GM18498 (cell line): ENCODE data around the gene RGS9.
A peak's percentile ranks its signal among the peaks of the same experiment; 100 is the strongest.
"Not testable (repeated sequence)": the region's sequence is repeated elsewhere in the genome, so short reads cannot be mapped to it uniquely, and the experiment has no call there.

Experiments used
- ATAC-seq: cut with Tn5 transposase; IDR thresholded peaks from one replicate; pipeline ENCODE4 v1.9.1; 2021; ENCODE audit warnings: mild to moderate bottlenecking, moderate library complexity; ENCODE audit not compliant: unreplicated experiment

Gene RGS9

DNA sequence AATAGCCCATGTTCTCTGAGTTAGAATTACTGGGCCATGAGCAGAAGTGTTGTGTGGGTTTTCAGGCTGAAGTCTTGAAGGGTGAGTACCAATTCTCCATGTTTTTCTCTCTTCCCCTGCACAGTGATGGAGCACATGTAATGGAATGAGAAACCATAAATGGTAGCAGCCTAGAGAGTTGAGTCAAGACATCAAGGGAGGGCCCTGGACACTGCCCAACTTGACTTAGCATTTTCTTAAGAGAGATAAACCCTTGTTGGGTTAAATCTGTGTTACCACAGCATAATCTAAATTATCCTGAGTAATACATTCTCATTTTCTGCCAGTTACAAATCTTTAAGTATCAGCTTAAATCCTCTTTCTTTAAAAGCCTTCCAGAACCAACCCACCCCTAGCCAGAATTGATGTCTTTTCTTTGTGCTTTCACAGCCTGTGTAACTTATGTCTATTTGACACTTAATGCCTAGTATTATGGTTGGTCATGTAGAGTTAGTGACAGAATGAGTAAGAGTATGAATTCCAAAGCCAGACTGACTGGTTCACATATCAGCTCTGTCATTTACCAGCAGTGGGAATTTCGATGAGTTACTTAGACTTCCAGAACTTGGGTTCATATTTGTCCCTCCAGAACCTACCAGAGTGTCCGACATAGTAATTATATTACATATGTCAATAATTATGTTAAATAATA lies 27.0 kb upstream of the RGS9 start:
- ATAC-seq = no peak

DNA sequence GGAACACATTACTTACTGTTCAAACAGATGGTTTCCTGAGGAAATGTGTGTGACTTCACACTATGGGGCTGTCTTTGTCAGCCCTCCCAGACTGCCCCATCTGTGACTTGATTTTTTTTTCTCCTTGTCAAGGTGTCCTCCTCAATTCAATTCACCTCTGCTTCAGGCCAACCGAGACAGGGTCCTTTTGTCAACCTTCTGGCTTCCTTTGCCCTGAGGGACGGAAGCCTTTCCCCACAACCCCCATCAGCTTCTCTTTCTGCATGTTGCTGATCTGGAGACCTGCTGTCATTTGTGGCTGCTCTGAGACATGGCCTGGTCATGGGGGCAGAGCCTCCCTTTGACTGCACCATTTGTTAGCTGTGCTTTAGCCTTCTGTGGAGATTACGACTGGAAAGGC lies 21.3 kb upstream of the RGS9 start:
- no peak for ATAC-seq

DNA sequence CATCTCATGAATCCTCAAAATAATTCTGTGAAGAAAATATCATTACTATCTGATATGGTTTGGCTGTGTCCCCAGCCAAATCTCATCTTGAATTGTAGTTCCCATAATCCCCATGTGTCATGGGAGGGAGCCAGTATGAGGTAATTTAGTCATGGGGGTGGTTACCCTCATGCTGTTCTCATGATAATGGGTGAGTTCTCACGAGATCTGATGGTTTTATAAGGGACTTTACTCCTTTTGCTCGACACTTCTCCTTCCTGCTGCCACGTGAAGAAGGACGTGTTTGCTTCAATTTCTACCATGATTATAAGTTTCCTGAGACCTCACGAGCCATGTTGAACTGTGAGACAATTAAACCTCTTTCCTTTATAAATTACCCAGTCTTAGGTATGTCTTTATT lies 20.7 kb upstream of the RGS9 start:
- ATAC-seq = not testable (repeated sequence)

DNA sequence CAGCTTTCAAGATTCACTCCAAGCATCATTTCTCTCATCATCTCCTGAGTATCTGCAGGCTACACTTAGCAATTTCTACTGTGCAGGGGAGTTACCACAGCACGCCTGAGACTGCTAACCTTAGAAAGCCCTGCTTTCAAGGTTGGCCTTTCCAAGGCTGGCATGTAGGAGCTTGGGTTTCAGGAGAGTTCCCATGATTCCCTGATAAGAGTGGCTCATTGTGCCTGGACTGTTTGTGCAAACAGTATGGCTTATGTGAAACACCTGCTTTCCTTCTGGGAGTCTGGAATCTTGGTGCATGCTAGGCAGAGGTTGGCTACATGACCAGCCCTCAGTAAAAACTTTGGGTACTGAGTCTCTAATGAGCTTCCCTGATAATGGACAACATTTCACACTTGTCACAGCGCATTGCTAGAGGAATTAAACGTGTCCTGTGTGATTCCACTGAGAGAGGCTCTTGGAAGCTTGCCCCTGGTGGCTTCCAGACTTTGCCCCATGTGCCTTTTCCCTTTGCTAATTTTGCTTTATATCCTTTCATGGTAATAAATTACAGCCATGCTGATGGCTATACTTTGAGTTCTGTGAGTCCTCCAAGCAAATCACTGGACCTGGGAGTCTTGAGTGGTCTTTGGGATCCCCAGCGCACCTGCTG lies 19.7 kb upstream of the RGS9 start:
- ATAC-seq = no peak

DNA sequence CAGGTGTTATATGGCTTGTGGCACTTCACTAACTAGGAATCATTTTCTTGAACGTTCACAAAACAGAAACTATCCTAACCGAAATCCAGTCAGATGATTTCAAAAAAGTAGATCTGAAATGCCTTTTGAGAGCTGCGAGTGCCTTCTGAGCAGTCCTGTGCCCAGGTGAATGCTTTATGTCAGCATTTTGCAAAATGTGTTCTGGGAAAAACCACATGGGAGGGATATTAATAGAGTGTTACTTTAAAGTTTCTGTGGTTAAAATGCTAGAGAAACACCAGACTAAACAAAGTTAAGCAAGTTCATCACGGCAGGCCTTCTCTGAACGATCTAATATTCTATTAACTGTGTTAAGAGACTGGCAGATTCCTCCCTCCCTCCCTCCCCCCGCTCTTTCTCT lies 15.8 kb upstream of the RGS9 start:
- ATAC-seq = no peak

DNA sequence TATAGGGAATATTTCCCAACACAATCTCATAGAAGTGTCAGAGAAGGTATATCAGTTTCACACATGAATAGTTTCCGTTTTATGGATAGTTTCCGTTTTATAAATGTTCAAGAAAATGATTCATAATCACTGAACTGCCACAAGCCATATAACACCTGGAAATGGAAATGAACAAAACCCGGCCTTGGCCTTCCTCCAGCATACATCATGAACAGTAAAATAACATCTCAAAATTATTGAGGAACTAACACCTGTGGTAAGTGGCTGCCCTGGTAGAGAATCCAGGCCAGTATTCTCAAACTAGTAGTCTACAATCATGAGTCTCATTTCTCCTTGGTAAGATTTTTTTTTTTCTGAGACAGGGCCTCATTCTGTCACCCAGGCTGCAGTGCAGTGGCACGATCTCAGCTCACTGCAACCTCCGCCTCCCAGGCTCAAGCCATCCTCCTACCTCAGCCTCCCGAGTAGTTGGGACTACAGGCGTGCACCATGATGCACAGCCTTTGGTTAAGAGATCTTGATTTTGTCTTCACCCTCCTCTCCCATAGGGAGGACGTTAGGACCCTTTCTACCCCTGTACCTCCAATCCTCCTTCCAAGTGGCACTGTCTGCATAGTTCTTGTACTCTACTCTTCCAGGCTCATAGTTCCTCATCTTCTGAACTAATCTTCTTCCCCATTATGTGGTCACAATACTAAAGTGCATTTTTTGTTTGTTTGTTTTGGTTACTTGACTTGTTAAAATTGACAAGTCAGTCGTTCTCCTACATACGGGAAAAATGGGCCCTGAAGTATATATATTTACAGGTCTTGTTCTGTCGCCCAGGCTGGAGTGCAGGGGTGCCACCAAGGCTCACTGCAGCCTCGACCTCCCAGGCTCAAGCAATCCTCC lies 15.0 kb upstream of the RGS9 start:
- ATAC-seq = peak; percentile 61

DNA sequence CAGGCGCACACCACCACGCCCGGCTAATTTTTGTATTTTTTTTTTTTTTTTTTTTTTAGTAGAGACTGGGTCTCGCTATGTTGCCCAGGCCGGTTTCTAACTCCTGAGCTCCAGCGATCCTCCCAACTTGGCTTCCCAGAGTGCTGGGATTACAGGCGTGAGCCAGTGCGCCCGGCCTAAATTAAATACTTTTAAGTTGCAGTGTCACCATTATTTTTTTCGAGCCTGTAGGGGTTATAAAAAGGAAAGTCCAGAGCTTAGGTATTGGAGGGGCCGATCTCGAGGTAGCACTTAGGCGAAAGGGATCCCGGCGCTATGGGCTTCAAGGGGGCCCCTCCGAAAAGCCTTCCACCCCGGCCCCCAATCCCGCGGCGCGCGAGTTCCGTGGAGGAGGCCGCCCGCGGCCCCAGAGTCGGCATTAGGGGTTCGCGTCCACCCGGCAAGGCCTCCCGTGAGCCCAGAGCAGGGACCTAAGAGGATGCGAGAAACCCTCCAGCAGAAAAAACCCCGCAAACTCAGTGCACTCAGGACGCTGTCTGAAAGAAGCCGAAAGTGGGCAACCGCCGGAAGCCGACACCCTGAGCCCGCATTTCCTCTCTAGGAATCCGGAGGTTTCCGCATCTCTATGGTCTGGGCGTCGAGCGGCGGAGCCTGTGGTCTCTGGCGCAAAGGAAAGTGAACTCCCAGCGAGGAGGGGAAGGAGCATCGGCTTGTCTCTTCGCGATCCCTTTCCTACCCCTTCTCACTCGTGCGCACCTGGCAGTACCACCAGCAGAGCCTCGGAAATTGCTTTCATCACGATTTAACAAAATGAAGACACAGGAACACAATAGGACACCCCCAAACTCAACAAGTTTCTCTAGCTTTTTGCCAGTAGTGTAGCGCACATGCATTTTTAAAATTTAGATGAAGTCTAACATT lies 14.1 kb upstream of the RGS9 start:
- ATAC-seq = peak; percentile 79

DNA sequence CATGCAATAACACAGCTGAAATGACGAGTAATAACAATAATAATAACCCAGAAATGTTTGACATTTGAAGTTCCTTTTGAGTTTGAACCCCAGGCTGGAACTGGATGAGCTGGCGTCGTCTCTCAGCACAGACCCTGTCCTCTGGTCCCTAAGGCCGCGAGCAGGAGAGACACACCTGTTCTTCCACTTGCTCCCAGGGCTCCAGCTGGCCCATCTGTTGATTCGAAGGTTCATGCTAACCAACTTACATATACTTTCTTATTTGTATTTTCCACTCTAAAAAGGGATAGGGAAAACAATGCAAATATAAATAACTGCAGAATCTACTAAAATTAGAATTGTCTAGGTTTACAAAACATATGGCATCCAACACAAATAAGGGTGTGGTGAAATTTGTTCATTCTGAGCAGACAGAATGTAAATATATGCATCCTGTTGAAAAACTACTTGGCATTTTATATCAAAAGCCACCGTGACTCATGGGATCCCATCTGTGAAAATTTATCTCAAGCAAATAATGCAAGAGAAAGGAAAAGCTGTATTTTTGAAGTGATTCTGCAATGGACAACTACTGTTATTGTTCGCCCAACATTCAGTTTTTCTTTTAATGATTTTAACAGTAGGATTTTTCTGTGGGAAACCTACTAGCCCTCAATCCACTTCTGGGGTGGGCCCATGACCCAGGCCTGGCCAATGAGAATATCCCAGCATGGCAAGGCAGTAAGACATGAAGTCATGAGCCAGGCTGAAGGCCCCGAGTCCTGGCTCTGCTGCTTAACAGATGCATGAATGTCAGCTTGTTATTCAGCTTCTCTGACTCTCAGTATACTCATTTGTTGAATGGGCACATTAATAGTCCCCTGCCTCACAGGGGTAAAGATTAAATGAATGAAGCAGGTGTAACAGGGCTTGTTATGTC lies 13.2 kb upstream of the RGS9 start:
- ATAC-seq = no peak

DNA sequence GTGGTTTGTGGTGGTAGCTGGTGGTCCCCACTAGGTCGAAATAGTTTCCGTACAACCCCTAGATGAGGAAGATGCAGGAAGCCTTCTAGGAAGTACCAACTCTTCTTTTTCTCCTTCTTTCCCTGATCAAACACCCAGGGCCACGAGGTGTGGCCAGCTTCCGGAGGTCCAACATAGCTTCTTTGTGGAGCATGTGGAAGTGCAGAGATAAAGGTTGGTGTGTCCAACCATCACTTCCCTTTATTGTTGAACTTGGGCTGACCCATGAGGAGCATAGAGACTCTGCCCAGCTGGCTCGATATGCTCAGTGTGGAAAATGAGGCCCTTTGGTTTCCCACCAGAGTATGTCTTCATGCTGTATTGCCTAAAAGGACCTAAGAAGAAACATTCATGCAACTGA lies 6.3 kb upstream of the RGS9 start:
- no peak for ATAC-seq

DNA sequence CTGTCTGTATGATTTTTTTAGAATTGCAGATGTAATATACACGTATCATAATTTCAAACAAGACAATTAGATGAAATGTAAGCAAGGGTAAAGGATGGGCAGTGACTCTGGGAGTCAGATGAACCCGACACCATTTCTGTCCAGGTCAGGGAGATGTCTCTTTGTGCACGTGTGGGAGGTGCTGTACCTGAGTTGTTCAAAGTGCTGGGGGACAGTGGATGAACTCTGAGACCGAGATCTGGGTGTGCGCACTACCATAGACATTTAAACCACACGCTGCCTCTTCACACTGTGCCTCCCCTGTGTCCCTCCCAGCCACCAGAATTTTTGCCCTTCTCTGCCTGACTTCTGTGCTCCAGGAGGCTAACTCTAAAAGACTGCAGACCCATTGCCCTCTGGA lies 5.9 kb upstream of the RGS9 start:
- no peak for ATAC-seq

DNA sequence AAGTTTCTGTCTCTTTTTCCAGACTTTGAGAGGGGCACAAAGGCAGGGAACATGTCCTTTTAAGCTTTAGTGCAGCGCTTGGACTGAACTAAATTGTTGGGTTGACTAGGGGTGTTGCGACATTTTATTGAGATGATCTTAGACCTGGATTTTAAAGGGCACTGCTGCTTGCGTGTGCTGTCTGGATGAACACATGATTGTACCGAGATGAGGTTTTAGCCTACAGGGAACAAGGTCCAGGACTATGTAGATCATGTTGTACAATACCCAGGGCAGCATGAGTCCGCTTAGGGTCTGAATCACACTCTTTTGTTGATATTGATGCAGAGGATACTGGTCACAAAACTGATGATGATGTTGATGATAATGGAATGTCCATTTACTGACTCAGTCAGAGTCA lies 5.2 kb upstream of the RGS9 start:
- no peak for ATAC-seq

DNA sequence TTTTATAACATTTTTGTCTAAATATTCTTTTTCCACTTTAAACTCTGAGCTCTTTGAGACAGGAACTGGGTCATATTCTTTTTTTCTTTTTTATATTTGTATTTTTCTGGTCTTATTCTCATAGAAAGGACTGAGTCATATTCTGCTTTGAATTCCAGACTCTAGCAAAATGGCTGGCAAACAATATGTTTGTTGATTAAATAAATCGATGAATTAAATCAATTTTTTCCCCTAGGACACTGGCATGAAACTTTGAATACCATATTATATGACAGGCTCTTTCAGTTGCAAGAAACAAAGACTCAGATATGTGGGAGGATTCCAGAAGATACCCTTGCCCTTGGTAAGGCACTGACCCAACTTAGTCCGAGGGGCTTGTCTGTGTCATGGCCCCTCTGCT lies 3.1 kb upstream of the RGS9 start:
- no peak for ATAC-seq

DNA sequence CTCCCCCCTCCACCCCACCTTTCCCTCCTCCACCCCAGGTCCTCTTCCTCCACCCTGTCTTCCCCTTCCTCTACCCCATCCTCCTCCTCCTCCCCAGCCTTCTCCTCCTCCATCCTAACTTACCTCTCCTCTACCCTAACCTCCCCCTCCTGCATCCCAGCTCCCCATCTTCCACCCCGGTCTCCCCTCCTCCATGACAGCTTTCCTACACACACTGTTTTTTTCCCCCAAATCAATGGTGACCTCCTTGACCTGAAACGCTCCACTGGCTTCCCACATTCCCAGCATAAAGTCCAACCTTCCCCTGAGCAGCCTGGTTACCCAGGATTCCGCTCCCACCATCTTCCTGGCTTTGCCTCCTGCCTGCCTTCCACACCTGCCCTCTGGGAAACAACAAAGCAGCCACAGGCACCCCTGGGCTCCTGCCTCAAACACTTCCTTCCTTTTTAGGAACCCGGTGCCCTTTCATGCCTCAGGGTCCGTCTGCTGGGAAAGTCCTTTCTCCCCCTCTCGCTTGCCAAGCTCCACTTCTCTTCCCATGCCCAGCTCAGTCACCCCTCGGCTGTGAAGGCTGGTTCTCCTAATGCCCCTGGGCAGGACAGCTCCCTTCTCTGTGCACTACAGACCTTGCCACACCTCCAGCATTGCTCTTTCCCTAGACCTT lies 2.1 kb downstream of the RGS9 start:
- no peak for ATAC-seq

DNA sequence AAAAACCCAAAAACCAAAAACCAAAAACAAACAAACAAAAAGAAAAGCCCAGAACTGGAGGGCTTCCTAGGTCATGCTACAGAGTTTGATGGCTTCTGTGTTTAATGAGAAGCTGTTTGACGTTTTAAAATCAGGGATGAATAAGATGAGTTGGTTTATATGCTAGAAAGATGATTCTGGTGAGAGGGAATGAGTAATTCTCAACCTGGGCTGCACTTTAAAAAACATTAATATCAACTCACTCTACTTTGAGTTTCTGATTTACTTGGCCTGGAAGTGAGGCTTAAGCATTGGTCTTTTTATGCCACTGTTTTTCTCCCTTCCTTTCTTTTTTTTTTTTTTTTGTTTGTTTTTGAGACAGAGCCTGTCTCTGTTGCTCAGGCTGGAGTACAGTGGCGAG lies 5.1 kb downstream of the RGS9 start:
- no peak for ATAC-seq

DNA sequence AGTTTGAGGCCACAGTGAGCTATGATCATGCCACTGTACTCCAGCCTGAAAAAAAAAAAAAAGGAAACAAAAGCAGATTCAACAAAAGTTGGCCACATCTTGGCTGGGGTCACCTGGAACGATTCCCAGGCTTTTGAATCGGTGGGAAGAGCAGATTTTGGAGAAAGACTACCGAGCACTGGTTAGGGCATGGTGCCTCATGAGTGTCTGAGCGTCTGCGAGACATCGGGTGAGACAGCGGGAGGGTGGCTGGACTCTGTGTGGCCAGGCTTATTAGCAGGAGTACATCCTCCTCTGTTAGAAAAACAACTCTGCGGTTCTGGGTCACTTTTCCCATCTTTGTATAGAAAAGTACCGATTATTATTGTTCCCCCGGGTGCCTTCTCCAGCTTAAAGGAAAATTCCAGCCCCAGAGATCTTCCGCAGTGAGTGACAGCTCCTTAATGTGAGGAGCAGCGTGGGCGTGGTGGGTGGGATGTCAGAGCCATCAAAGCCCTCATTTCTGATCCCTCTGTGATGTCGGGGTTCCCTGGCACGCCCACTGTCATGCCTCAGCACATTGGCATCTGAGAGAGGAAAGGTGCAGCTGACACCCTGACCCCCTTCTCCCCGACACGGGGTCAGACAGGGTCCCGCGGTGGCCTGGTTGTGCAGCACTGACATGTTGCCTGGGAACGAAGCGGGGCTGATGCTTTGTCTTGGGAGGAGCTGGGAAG lies 6.9 kb downstream of the RGS9 start:
- ATAC-seq = no peak

DNA sequence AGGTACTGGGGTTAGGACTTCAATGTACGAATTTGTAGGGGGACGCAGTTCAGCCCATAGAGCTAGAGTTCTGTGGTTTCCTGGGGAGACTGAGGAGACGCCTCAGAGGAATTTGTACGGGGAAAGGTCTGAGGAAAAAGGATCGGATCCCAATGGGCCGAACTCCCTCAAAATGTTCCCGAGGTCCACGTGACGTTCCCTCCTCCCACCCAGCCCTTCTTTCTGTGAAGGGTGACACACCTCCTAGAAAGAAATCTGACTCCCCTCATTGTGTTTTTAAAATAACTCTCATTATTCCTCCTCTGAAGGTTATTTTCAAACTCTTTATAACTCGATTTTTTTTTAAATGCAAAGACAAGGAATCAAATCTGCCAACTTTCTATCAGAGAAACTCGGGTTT lies 8.6 kb downstream of the RGS9 start:
- no peak for ATAC-seq

DNA sequence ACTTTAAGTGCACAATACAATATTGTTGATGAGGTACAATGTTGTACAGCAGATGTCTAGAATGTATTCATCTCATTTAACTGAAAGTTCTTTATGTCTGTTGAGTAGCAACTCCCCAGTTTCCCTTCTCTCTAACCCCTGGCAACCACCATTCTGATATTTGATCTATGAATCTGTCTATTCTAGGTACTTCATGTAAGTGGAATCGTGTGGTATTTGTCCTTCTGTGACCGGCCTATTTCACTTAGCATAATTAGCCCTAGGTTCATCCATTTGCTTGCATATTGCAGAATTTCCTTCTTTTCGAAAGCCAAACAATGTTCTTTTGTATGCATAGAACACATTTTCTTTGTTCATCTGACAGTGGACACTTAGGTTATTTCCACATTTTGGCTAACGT lies 10.8 kb downstream of the RGS9 start:
- no peak for ATAC-seq

DNA sequence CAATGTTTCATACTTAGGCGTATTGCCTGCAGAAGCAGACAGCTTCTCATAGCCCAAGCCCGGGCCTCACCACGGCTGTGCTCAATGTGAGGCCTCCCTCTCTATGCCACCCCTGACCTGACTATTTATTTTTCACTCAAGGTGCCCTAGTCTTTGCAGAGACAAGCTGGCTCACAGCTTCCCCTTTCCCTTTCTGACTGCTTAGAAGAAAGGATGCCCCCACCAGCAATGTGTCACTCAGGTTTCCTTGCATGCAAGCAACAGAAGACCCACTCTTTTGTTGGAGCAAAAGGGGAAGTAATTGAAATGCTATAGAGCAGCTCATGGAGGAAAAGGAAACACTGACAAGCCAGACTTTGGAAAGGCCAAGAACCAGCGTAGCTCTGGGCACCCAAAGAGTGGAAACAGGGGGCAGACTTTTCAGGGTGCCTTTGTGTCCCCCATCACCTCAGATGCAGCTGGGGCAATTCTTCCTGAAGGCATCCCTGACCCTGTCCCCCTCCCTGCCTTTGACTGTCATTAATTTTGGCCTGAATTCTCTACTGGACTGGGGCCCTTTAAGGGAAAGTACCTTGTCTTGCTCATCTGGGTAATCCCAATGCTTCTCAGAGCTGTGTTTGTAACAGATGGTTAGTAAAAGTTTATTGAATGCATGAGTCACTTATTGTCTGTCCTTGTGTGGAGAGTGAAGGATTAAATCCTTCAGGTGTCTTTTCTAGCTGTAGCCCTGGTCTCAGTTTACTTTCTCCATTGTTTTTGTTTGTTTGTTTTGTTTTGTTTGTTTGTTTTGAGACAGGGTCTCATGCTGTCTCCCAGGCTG lies 17.8 kb downstream of the RGS9 start:
- ATAC-seq = peak; percentile 92
